Neural crest cell (in vitro differentiated cells): ENCODE data around the gene EPS8. TPM values are rescaled to one million over a fixed set of nuclear protein-coding genes. Genes with fewer than 3 reads are reported as not detected.
A peak's percentile ranks its signal among the peaks of the same experiment; 100 is the strongest.

Experiments used
- DNase-seq: peaks from one replicate; pipeline ENCODE4 v3.0.0; 2021; ENCODE audit warnings: low read depth, mixed read lengths, low spot score
- H3K27ac Mint-ChIP-seq: one replicate; pipeline ENCODE4 v1.8.0; 2021; ENCODE audit warnings: mild to moderate bottlenecking, mixed read lengths; ENCODE audit not compliant: unreplicated experiment
- H3K27me3 Mint-ChIP-seq: 2 replicates; pipeline ENCODE4 v1.8.0; 2021; ENCODE audit warnings: low read depth, mild to moderate bottlenecking, mixed read lengths
- H3K36me3 Mint-ChIP-seq: 2 replicates; pipeline ENCODE4 v1.8.0; 2021; ENCODE audit warnings: low read depth, mild to moderate bottlenecking, mixed read lengths
- H3K4me1 Mint-ChIP-seq: 2 replicates; pipeline ENCODE4 v1.8.0; 2021; ENCODE audit warnings: mixed read lengths
- H3K4me3 Mint-ChIP-seq: one replicate; pipeline ENCODE4 v1.8.0; 2021; ENCODE audit warnings: mild to moderate bottlenecking, mixed read lengths
- H3K9me3 Mint-ChIP-seq: 2 replicates; pipeline ENCODE4 v1.8.0; 2021; ENCODE audit warnings: mixed read lengths
- CTCF ChIP-seq: fragments of 200-600 bp; sonication (generic); conservative IDR thresholded peaks from 2 replicates; pipeline ENCODE4 v1.5.0; 2021; ENCODE audit warnings: antibody characterized with exemption, mild to moderate bottlenecking
- total RNA-seq: library from RNA; stranded (reverse); gene quantifications from 2 replicates; pipeline ENCODE4 v1.2.1, GENCODE V29; 2021

EPS8 gene
- total RNA-seq, 1 donor from 2014 or later, result 24.4 TPM

GRCh38 chr12:15829949-15830348 is 40.8 kb upstream of the EPS8 start:
- no peaks in the 10 kb centered on the region for H3K27me3 Mint-ChIP-seq
- no peaks in the 10 kb centered on the region for H3K36me3 Mint-ChIP-seq
- no peak overlapping the region for H3K4me3 Mint-ChIP-seq
- H3K27ac Mint-ChIP-seq, result no peak overlapping the region
- H3K9me3 Mint-ChIP-seq, result peaks cover 3% of the 10 kb centered on the region
- DNase-seq, result no peak
- no peak for TF ChIP-seq CTCF
- H3K4me1 Mint-ChIP-seq, result no peaks in the 10 kb centered on the region

- TF ChIP-seq CTCF, result no peak
- Mint-ChIP-seq H3K4me1 (no peaks in the 10 kb centered on the region), H3K4me3 (no peak overlapping the region), H3K27ac (no peak overlapping the region), H3K36me3 (no peaks in the 10 kb centered on the region), H3K27me3 (no peaks in the 10 kb centered on the region), H3K9me3 (peaks cover 3% of the 10 kb centered on the region)
- no peak for DNase-seq
Measured at GRCh38 chr12:15829255-15829654, 40.1 kb upstream of the EPS8 start.

- Mint-ChIP-seq H3K4me1 (peaks cover 9% of the 10 kb centered on the region), H3K27me3 (no peaks in the 10 kb centered on the region), H3K9me3 (peaks cover 3% of the 10 kb centered on the region), H3K27ac (no peak overlapping the region), H3K4me3 (no peak overlapping the region), H3K36me3 (no peaks in the 10 kb centered on the region)
- no peak for TF ChIP-seq CTCF
- no peak for DNase-seq
Measured at GRCh38 chr12:15827136-15827535, 37.9 kb upstream of the EPS8 start.

GRCh38 chr12:15824516-15824915 is 35.3 kb upstream of the EPS8 start:
- H3K4me3 Mint-ChIP-seq, result no peak overlapping the region
- no peak overlapping the region for H3K27ac Mint-ChIP-seq
- no peak for DNase-seq
- H3K4me1 Mint-ChIP-seq, result peaks cover 9% of the 10 kb centered on the region
- no peaks in the 10 kb centered on the region for H3K36me3 Mint-ChIP-seq
- H3K27me3 Mint-ChIP-seq, result no peaks in the 10 kb centered on the region
- TF ChIP-seq CTCF, result no peak
- no peaks in the 10 kb centered on the region for H3K9me3 Mint-ChIP-seq

- H3K27me3 Mint-ChIP-seq, result no peaks in the 10 kb centered on the region
- no peak for DNase-seq
- H3K4me3 Mint-ChIP-seq, result no peak overlapping the region
- peaks cover 9% of the 10 kb centered on the region for H3K4me1 Mint-ChIP-seq
- H3K36me3 Mint-ChIP-seq, result no peaks in the 10 kb centered on the region
- H3K27ac Mint-ChIP-seq, result peak overlapping the region; percentile 89
- H3K9me3 Mint-ChIP-seq, result no peaks in the 10 kb centered on the region
- no peak for TF ChIP-seq CTCF
Measured at GRCh38 chr12:15823360-15824128, 34.4 kb upstream of the EPS8 start.
